H1 (cell line): ENCODE results near the gene ASAP2. TPM values are rescaled to one million over a fixed set of nuclear protein-coding genes. Genes with fewer than 3 reads are reported as not detected.

Experiments
- CTCF ChIA-PET: fragments of 300-600 bp; sonication (Branson Sonifier 250); formaldehyde crosslinking; loops from one replicate; lab custom pipeline; 2021; ENCODE audit not compliant: partially characterized antibody; lab: Charles Lee
- POLR2A ChIA-PET: fragments of 300-600 bp; sonication (Branson Sonifier 250); formaldehyde crosslinking; loops from one replicate; lab custom pipeline; 2021; ENCODE audit warnings: inconsistent platforms; ENCODE audit not compliant: partially characterized antibody; lab: Charles Lee
- DNase-seq, 2 experiments: peaks; one replicate each; pipeline versions ENCODE4 v3.0.0 to v3.0.0-alpha.2; 2010 to 2022; ENCODE audit warnings: low spot score in 2 of 2, low read depth in 1 of 2, mixed read lengths in 1 of 2
- FAIRE-seq: peaks from 2 replicates; lab custom pipeline; 2011; peaks lifted over from hg19 to GRCh38; lab: Jason Lieb, UNC
- H2AFZ ChIP-seq: 2 replicates; pipeline ENCODE4 v1.8.1; 2012; ENCODE audit warnings: low read length, inconsistent platforms
- H2AK5ac ChIP-seq: 2 replicates; pipeline ENCODE4 v1.6.1; 2013; ENCODE audit warnings: low read depth, low read length
- H2BK120ac ChIP-seq: replicated peaks from 2 replicates; pipeline ENCODE3; 2013; ENCODE audit warnings: low read depth, low read length, inconsistent platforms
- H2BK12ac ChIP-seq: 2 replicates; pipeline ENCODE4 v1.6.1; 2013; ENCODE audit warnings: low read depth, low read length
- H2BK15ac ChIP-seq: 2 replicates; pipeline ENCODE4 v1.6.1; 2013; ENCODE audit warnings: low read length
- H2BK20ac ChIP-seq: 2 replicates; pipeline ENCODE4 v1.6.1; 2013; ENCODE audit warnings: low read length
- H2BK5ac ChIP-seq: 2 replicates; pipeline ENCODE4 v1.6.1; 2013; ENCODE audit warnings: low read depth, low read length
- H3K14ac ChIP-seq: 2 replicates; pipeline ENCODE4 v1.6.1; 2013; ENCODE audit warnings: inconsistent platforms; ENCODE audit not compliant: insufficient read length
- H3K18ac ChIP-seq: 2 replicates; pipeline ENCODE4 v1.6.1; 2013; ENCODE audit warnings: low read length; ENCODE audit errors: extremely low read depth
- H3K23ac ChIP-seq: 2 replicates; pipeline ENCODE4 v1.6.1; 2013; ENCODE audit warnings: inconsistent platforms; ENCODE audit not compliant: insufficient read length
- H3K23me2 ChIP-seq: 2 replicates; pipeline ENCODE4 v1.6.1; 2013; ENCODE audit warnings: low read depth, low read length
- H3K27ac ChIP-seq: 2 replicates; pipeline ENCODE4 v1.6.1; 2011; ENCODE audit warnings: low read depth, low read length, inconsistent platforms
- H3K27me3 ChIP-seq, 4 experiments: replicated peaks in 1 of 4; 1 replicate in 1 of 4; 2 replicates in 3 of 4; pipeline versions ENCODE4 v1.6.1 to v1.8.1; 2011 to 2013; ENCODE audit warnings: low read length in 3 of 4, mild to moderate bottlenecking in 3 of 4, inconsistent platforms in 2 of 4, mixed read lengths in 2 of 4, moderate library complexity in 1 of 4; ENCODE audit not compliant: control insufficient read depth in 3 of 4, insufficient read depth in 3 of 4; ENCODE audit errors: extremely low read depth in 1 of 4
- H3K36me3 ChIP-seq, 4 experiments: 2 replicates each; pipeline versions ENCODE4 v1.6.1 to v1.8.1; 2011 to 2013; ENCODE audit warnings: mild to moderate bottlenecking in 4 of 4, low read length in 3 of 4, moderate library complexity in 2 of 4, control low read depth in 1 of 4, inconsistent platforms in 1 of 4; ENCODE audit not compliant: insufficient read depth in 4 of 4, control insufficient read depth in 2 of 4
- H3K4ac ChIP-seq: replicated peaks from 2 replicates; pipeline ENCODE3; 2013; ENCODE audit warnings: low read length, low read depth, mixed read lengths, inconsistent platforms; ENCODE audit not compliant: insufficient read length
- H3K4me1 ChIP-seq, 4 experiments: replicated peaks in 1 of 4; 1 replicate in 1 of 4; 2 replicates in 3 of 4; pipeline versions ENCODE4 v1.6.1 to v1.8.1; 2011 to 2013; ENCODE audit warnings: low read length in 3 of 4, inconsistent platforms in 2 of 4, mixed read lengths in 1 of 4; ENCODE audit not compliant: insufficient read depth in 4 of 4, control insufficient read depth in 3 of 4
- H3K4me2 ChIP-seq, 2 experiments: 2 replicates each; pipeline versions ENCODE4 v1.6.1 to v1.8.1; 2011 to 2013; ENCODE audit warnings: low read depth in 2 of 2, low read length in 2 of 2, control low read depth in 1 of 2, inconsistent platforms in 1 of 2, mild to moderate bottlenecking in 1 of 2; ENCODE audit not compliant: insufficient read depth in 1 of 2
- H3K4me3 ChIP-seq, 4 experiments: fragments of 200-600, 300-600 bp in 1 of 4; sonication (generic), shearing (Covaris generic), sonication (Bioruptor Twin) in 1 of 4; 2 replicates each; pipeline versions ENCODE4 v1.5.1 to v1.8.1; 2011 to 2016; ENCODE audit warnings: low read length in 4 of 4, low read depth in 3 of 4, control low read depth in 2 of 4, inconsistent platforms in 2 of 4, mild to moderate bottlenecking in 2 of 4, mixed read lengths in 1 of 4, moderate library complexity in 1 of 4; ENCODE audit not compliant: insufficient read depth in 2 of 4; ENCODE audit errors: extremely low read depth in 1 of 4
- H3K56ac ChIP-seq: replicated peaks from 2 replicates; pipeline ENCODE3; 2013; ENCODE audit warnings: low read depth, mild to moderate bottlenecking, mixed read lengths, low read length, inconsistent platforms; ENCODE audit not compliant: insufficient read length
- H3K79me1 ChIP-seq: 2 replicates; pipeline ENCODE4 v1.6.1; 2013; ENCODE audit warnings: low read depth, low read length, control low read depth
- H3K79me2 ChIP-seq, 2 experiments: 2 replicates each; pipeline versions ENCODE4 v1.6.1 to v1.8.1; 2012 to 2013; ENCODE audit warnings: low read length in 2 of 2, mild to moderate bottlenecking in 2 of 2, inconsistent platforms in 1 of 2; ENCODE audit not compliant: insufficient read depth in 2 of 2, control insufficient read depth in 1 of 2
- H3K9ac ChIP-seq, 4 experiments: replicated peaks in 1 of 4; 1 replicate in 1 of 4; 2 replicates in 3 of 4; pipeline versions ENCODE4 v1.6.1 to v1.8.1; 2011 to 2013; ENCODE audit warnings: low read depth in 3 of 4, low read length in 3 of 4, control low read depth in 2 of 4, mild to moderate bottlenecking in 2 of 4, moderate library complexity in 2 of 4, inconsistent platforms in 1 of 4; ENCODE audit errors: extremely low read depth in 1 of 4
- H3K9me3 ChIP-seq, 2 experiments: 2 replicates each; pipeline versions ENCODE4 v1.6.1 to v1.8.1; 2012 to 2013; ENCODE audit warnings: mild to moderate bottlenecking in 2 of 2, moderate library complexity in 2 of 2, control low read depth in 1 of 2, inconsistent platforms in 1 of 2, low read depth in 1 of 2, low read length in 1 of 2, mixed read lengths in 1 of 2; ENCODE audit not compliant: insufficient read depth in 2 of 2
- H4K20me1 ChIP-seq, 2 experiments: replicated peaks in 1 of 2; 2 replicates each; pipeline versions ENCODE3 to v1.8.1; 2011 to 2013; ENCODE audit warnings: inconsistent platforms in 2 of 2, low read length in 2 of 2, mild to moderate bottlenecking in 1 of 2; ENCODE audit not compliant: insufficient read depth in 2 of 2, control insufficient read depth in 1 of 2
- H4K5ac ChIP-seq: 2 replicates; pipeline ENCODE4 v1.6.1; 2013; ENCODE audit warnings: low read length, low read depth, mixed read lengths, inconsistent platforms; ENCODE audit not compliant: insufficient read length
- H4K8ac ChIP-seq: 2 replicates; pipeline ENCODE4 v1.8.0; 2013; ENCODE audit warnings: mild to moderate bottlenecking, moderate library complexity, low read length, inconsistent platforms; ENCODE audit not compliant: insufficient read depth; ENCODE audit errors: extremely low read depth
- H4K91ac ChIP-seq: replicated peaks from 2 replicates; pipeline ENCODE3; 2013; ENCODE audit warnings: low read length, mixed read lengths, inconsistent platforms; ENCODE audit not compliant: insufficient read length
- ATF3 ChIP-seq: IDR thresholded peaks from 2 replicates; pipeline ENCODE4 v1.6.1; 2011; ENCODE audit warnings: low read depth, mild to moderate bottlenecking, low read length; ENCODE audit not compliant: insufficient read depth
- BRCA1 ChIP-seq: IDR thresholded peaks from 2 replicates; pipeline ENCODE4 v1.6.1; 2012; ENCODE audit warnings: low read depth, low read length, improper control_type of control experiment
- CEBPB ChIP-seq: IDR thresholded peaks from 2 replicates; pipeline ENCODE4 v1.6.1; 2012; ENCODE audit warnings: low read depth, low read length
- CTCF ChIP-seq, 3 experiments: IDR thresholded peaks; 1 replicate in 2 of 3; 2 replicates in 1 of 3; pipeline versions ENCODE4 v1.5.1 to v1.6.1; 2011; ENCODE audit warnings: low read length in 3 of 3, mild to moderate bottlenecking in 3 of 3, inconsistent platforms in 2 of 3, low read depth in 1 of 3, moderate library complexity in 1 of 3; ENCODE audit not compliant: insufficient read depth in 1 of 3; ENCODE audit errors: control extremely low read depth in 1 of 3
- NRF1 ChIP-seq: IDR thresholded peaks from 2 replicates; pipeline ENCODE4 v1.6.1; 2011; ENCODE audit warnings: mild to moderate bottlenecking, low read depth, low read length, improper control_type of control experiment
- POLR2A ChIP-seq, 2 experiments: IDR thresholded peaks; 1 replicate in 1 of 2; 2 replicates in 1 of 2; pipeline ENCODE4 v1.6.1; 2011; ENCODE audit warnings: low read depth in 2 of 2, low read length in 2 of 2, mild to moderate bottlenecking in 2 of 2; ENCODE audit errors: control extremely low read depth in 1 of 2
- RAD21 ChIP-seq, 2 experiments: IDR thresholded peaks in 1 of 2; conservative IDR thresholded peaks in 1 of 2; 2 replicates each; pipeline ENCODE4 v1.6.1; 2011; ENCODE audit warnings: low read depth in 2 of 2, low read length in 2 of 2, improper control_type of control experiment in 1 of 2, inconsistent platforms in 1 of 2, mild to moderate bottlenecking in 1 of 2, moderate library complexity in 1 of 2
- RNF2 ChIP-seq: fragments of 200-900, 300-1000 bp; sonication (generic); IDR thresholded peaks from 2 replicates; pipeline ENCODE4 v1.7.1; 2016; ENCODE audit warnings: borderline replicate concordance, low read depth, mild to moderate bottlenecking, antibody characterized with exemption, low read length; ENCODE audit not compliant: poor library complexity, severe bottlenecking; ENCODE audit errors: missing control alignments
- SRF ChIP-seq: IDR thresholded peaks from 2 replicates; pipeline ENCODE4 v1.6.1; 2011; ENCODE audit warnings: mild to moderate bottlenecking, low read depth, low read length, moderate library complexity
- YY1 ChIP-seq: IDR thresholded peaks from 2 replicates; pipeline ENCODE4 v1.6.1; 2011; ENCODE audit warnings: low read depth, mild to moderate bottlenecking, low read length
- WGBS, 2 experiments: shearing (Covaris generic) in 1 of 2; methylation state at CpG; one replicate each; pipeline versions ENCODE4 v1.1.6 to v1.1.7; 2013 to 2015; ENCODE audit warnings: low lambda C conversion rate in 2 of 2, mixed read lengths in 2 of 2, inconsistent platforms in 1 of 2, low coverage in 1 of 2, missing lambda C conversion rate in 1 of 2; ENCODE audit not compliant: insufficient replicate concordance in 2 of 2, insufficient coverage in 1 of 2, insufficient read length in 1 of 2; ENCODE audit errors: extremely low coverage in 1 of 2, missing lambda C conversion rate in 1 of 2; 5-methylcytosine and 5-hydroxymethylcytosine counted together
- polyA plus RNA-seq, 7 experiments: library from polyadenylated mRNA; depleted of rRNA in 3 of 7; stranded (reverse) in 5 of 7; unstranded in 2 of 7; fragments of >200 nt in 5 of 7; fragments of 200-250 nt in 2 of 7; gene quantifications; 1 replicate in 5 of 7; 2 replicates in 1 of 7; 4 replicates in 1 of 7; pipeline versions ENCODE4 v1.2.1 to v1.2.3, GENCODE V29; 2011 to 2013; ENCODE audit warnings: missing spikeins in 2 of 7, mixed read lengths in 2 of 7
- total RNA-seq: library from RNA; stranded (reverse); fragmentation: NEBNext Ultra II Directional; extraction: Animal tissue kit (Norgen Biotek cat#: 25700); gene quantifications from 2 replicates; pipeline ENCODE4 v1.2.1, GENCODE V29; 2021

The ASAP2 gene
- total and polyA plus RNA-seq, 2 of the 8 experiments (the other 6 are each of a cell fraction or from before 2014, with no cell fraction given), result 10.2 to 18.7 TPM

GRCh38 chr2:9256570-9257043 is 50.0 kb downstream of the ASAP2 start:
- Histone ChIP-seq H3K9ac (no peak overlapping the region), H4K20me1 (peaks cover 2 to 3% of the 10 kb centered on the region in 2 experiments), H2BK120ac (no peak overlapping the region), H3K4me1 (peaks cover 2 to 10% (median 5%) of the 10 kb centered on the region in 4 experiments; a peak in 5 of 7 replicates), H4K8ac (no peak overlapping the region), H2BK15ac (no peak overlapping the region), H4K5ac (no peak overlapping the region), H3K79me2 (peaks cover 0 to 44% of the 10 kb centered on the region in 2 experiments; a peak in 2 of 4 replicates), H2BK20ac (no peak overlapping the region), H3K4me2 (no peak overlapping the region), H2BK5ac (no peak overlapping the region), H4K91ac (no peak overlapping the region), H3K23me2 (no peaks in the 10 kb centered on the region), H3K27ac (no peak overlapping the region), H2AFZ (no peak overlapping the region), H3K23ac (no peak overlapping the region), H2AK5ac (no peak overlapping the region), H3K56ac (no peak overlapping the region), H3K79me1 (no peaks in the 10 kb centered on the region; the same call in 1 of the 2 replicates), H3K9me3 (no peaks in the 10 kb centered on the region), H3K18ac (no peak overlapping the region), H2BK12ac (no peak overlapping the region), H3K4me3 (no peak overlapping the region), H3K14ac (no peak overlapping the region), H3K36me3 (no peaks in the 10 kb centered on the region), H3K27me3 (no peaks in the 10 kb centered on the region), H3K4ac (no peak overlapping the region)
- DNase-seq (no peak), FAIRE-seq (no peak)
- POLR2A ChIA-PET, result no interaction called here
- CTCF ChIA-PET, result interaction anchor here (0.9 to 1.6 kb wide), 4 partner anchors 11 to 118 kb away, joined by 3 to 4 read pairs (median 4); no protein-coding TSS in a partner anchor
- 53% methylated on average over 2 of the region's 2 CpGs; no CpG with 5 or more reads in 1 of the 2 experiments for WGBS, 2 experiments
- TF ChIP-seq YY1 (no peak), CEBPB (no peak), BRCA1 (no peak), POLR2A (IDR thresholded peaks at IDR 0.05; ENCODE audit: control extremely low read depth in 1 of 2, low read depth in 2 of 2, low read length in 2 of 2) (no peak), ATF3 (no peak), NRF1 (no peak), CTCF (IDR thresholded peaks at IDR 0.05; ENCODE audit: control extremely low read depth in 1 of 3, insufficient read depth in 1 of 3, low read depth in 1 of 3, low read length in 3 of 3) (peak in 2 of 3 experiments; percentile 1 to 16; a peak in 2 of 4 replicates), RAD21 (IDR thresholded peaks at IDR 0.05 in 1 of 2, conservative IDR thresholded peaks at IDR 0.05 in 1 of 2; ENCODE audit: low read depth in 2 of 2, low read length in 2 of 2) (peak; percentile 37 to 41; a peak in 3 of 4 replicates), RNF2 (no peak), SRF (no peak)
